ENCODE measurements around the gene AKT1S1.
A peak's percentile ranks its signal among the peaks of the same experiment; 100 is the strongest.

DNA sequence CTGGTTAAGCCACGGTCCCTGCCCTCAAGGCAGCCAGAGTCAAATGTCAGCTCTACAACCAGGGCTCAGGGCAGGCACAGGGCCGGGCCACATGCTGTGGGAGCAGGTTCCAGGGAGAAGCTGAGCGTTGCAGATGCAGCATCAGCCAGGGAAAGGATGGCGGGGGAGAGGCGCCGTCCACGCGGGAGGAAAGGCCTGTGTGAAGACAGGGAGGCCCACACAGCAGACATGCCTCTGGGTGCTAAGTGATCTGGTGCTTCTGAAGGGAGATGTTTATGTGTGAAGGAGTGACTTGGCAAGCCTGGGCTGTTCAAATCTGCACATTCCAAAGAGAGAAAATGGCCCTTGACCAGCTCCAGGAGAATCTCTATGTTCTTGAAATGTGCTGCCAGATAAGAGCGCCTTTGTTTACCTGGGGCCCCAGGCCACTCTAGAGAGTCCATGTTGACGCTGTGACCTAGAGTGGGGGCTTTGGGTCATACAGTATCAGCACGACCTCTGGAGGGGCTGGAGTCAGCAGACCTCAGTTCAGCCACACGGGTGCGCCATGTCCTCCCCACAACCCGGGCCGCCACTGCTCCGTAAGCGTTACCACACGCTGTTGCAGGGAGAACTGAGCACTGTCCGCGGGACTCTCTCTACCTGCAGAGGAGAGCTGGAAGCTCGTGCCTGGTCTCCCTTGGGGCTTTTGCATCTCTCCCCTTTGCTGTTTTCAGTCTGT is 36.0 kb upstream of the AKT1S1 start:
- TF ChIP-seq, protein P1, sequence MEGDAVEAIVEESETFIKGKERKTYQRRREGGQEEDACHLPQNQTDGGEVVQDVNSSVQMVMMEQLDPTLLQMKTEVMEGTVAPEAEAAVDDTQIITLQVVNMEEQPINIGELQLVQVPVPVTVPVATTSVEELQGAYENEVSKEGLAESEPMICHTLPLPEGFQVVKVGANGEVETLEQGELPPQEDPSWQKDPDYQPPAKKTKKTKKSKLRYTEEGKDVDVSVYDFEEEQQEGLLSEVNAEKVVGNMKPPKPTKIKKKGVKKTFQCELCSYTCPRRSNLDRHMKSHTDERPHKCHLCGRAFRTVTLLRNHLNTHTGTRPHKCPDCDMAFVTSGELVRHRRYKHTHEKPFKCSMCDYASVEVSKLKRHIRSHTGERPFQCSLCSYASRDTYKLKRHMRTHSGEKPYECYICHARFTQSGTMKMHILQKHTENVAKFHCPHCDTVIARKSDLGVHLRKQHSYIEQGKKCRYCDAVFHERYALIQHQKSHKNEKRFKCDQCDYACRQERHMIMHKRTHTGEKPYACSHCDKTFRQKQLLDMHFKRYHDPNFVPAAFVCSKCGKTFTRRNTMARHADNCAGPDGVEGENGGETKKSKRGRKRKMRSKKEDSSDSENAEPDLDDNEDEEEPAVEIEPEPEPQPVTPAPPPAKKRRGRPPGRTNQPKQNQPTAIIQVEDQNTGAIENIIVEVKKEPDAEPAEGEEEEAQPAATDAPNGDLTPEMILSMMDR (conservative IDR thresholded peaks at IDR 0.05; ENCODE audit: low read length): peak; percentile 54
- TF ChIP-seq EZH2phosphoT487 (IDR thresholded peaks at IDR 0.05; ENCODE audit: borderline replicate concordance, low read depth, low read length): no peak
